H9 (cell line): ENCODE measurements around the gene CHRNA9. TPM values are rescaled to one million over a fixed set of nuclear protein-coding genes. Genes with fewer than 3 reads are reported as not detected.

Source experiments
- DNase-seq: peaks from one replicate; pipeline ENCODE4 v3.0.0-alpha.2; 2017
- H2AFZ ChIP-seq: one replicate; pipeline ENCODE4 v1.6.1; 2013; ENCODE audit warnings: mild to moderate bottlenecking, low read length, control low read depth, moderate library complexity
- H2AK5ac ChIP-seq: 2 replicates; pipeline ENCODE4 v1.6.1; 2013; ENCODE audit warnings: low read length, control low read depth, mixed read lengths; ENCODE audit not compliant: insufficient read length
- H2BK120ac ChIP-seq: one replicate; pipeline ENCODE4 v1.6.1; 2013; ENCODE audit warnings: low read depth, mild to moderate bottlenecking, low read length, control low read depth, inconsistent platforms; ENCODE audit not compliant: poor library complexity, severe bottlenecking
- H2BK12ac ChIP-seq: 2 replicates; pipeline ENCODE4 v1.6.1; 2013; ENCODE audit warnings: low read length, control low read depth, mixed read lengths, low read depth; ENCODE audit not compliant: insufficient read length
- H2BK15ac ChIP-seq: 2 replicates; pipeline ENCODE4 v1.6.1; 2013; ENCODE audit warnings: low read depth, low read length, control low read depth
- H2BK20ac ChIP-seq: one replicate; pipeline ENCODE4 v1.6.1; 2013; ENCODE audit warnings: low read depth, mild to moderate bottlenecking, low read length, control low read depth, inconsistent platforms; ENCODE audit not compliant: poor library complexity, severe bottlenecking
- H2BK5ac ChIP-seq: 2 replicates; pipeline ENCODE4 v1.6.1; 2013; ENCODE audit warnings: low read length, control low read depth, mixed read lengths; ENCODE audit not compliant: insufficient read length
- H3K14ac ChIP-seq: 2 replicates; pipeline ENCODE4 v1.6.1; 2013; ENCODE audit warnings: low read length, control low read depth; ENCODE audit not compliant: insufficient read depth
- H3K18ac ChIP-seq: 2 replicates; pipeline ENCODE4 v1.6.1; 2013; ENCODE audit warnings: low read depth, mild to moderate bottlenecking, mixed read lengths, low read length, control low read depth; ENCODE audit not compliant: insufficient read length
- H3K23ac ChIP-seq: 2 replicates; pipeline ENCODE4 v1.6.1; 2013; ENCODE audit warnings: low read length, control low read depth, mixed read lengths, low read depth; ENCODE audit not compliant: insufficient read length
- H3K23me2 ChIP-seq: 2 replicates; pipeline ENCODE4 v1.6.1; 2013; ENCODE audit warnings: low read depth, mild to moderate bottlenecking, mixed read lengths, low read length, control low read depth; ENCODE audit not compliant: insufficient read length, poor library complexity, severe bottlenecking
- H3K27ac ChIP-seq: 2 replicates; pipeline ENCODE4 v1.5.1; 2013; ENCODE audit warnings: low read length, control low read depth, mixed read lengths, low read depth; ENCODE audit not compliant: insufficient read length
- H3K27me3 ChIP-seq: 2 replicates; pipeline ENCODE4 v1.6.1; 2013; ENCODE audit warnings: low read length, control low read depth, inconsistent platforms; ENCODE audit not compliant: insufficient read depth
- H3K4ac ChIP-seq: 2 replicates; pipeline ENCODE4 v1.6.1; 2013; ENCODE audit warnings: low read depth, mild to moderate bottlenecking, control low read depth, inconsistent platforms, low read length, moderate library complexity
- H3K4me1 ChIP-seq: 2 replicates; pipeline ENCODE4 v1.6.1; 2013; ENCODE audit warnings: low read length, control low read depth, inconsistent platforms; ENCODE audit not compliant: insufficient read depth
- H3K4me2 ChIP-seq: 2 replicates; pipeline ENCODE4 v1.6.1; 2013; ENCODE audit warnings: low read length, control low read depth, mixed read lengths; ENCODE audit not compliant: insufficient read length, insufficient read depth
- H3K56ac ChIP-seq: 2 replicates; pipeline ENCODE4 v1.6.1; 2013; ENCODE audit warnings: low read depth, mild to moderate bottlenecking, mixed read lengths, low read length, control low read depth; ENCODE audit not compliant: insufficient read length
- H3K79me1 ChIP-seq: 2 replicates; pipeline ENCODE4 v1.6.1; 2013; ENCODE audit warnings: low read depth, mild to moderate bottlenecking, moderate library complexity, low read length, control low read depth, inconsistent platforms; ENCODE audit not compliant: insufficient read depth, poor library complexity, severe bottlenecking
- H3K79me2 ChIP-seq: 2 replicates; pipeline ENCODE4 v1.6.1; 2013; ENCODE audit warnings: low read length, control low read depth, inconsistent platforms; ENCODE audit not compliant: insufficient read depth
- H3K9ac ChIP-seq: 2 replicates; pipeline ENCODE4 v1.6.1; 2013; ENCODE audit warnings: low read length, control low read depth, mixed read lengths; ENCODE audit not compliant: insufficient read length; ENCODE audit errors: extremely low read depth
- H3K9me3 ChIP-seq: one replicate; pipeline ENCODE4 v1.6.1; 2013; ENCODE audit warnings: low read depth, low read length, inconsistent platforms; ENCODE audit not compliant: control insufficient read depth
- H3T11ph ChIP-seq: one replicate; pipeline ENCODE4 v1.6.1; 2013; ENCODE audit warnings: mild to moderate bottlenecking, low read length, control low read depth, inconsistent platforms
- H4K20me1 ChIP-seq: one replicate; pipeline ENCODE4 v1.6.1; 2013; ENCODE audit not compliant: control insufficient read depth, insufficient read length, insufficient read depth
- H4K5ac ChIP-seq: 2 replicates; pipeline ENCODE4 v1.6.1; 2013; ENCODE audit warnings: low read depth, mild to moderate bottlenecking, mixed read lengths, low read length, control low read depth; ENCODE audit not compliant: insufficient read length
- H4K8ac ChIP-seq: replicated peaks from 2 replicates; pipeline ENCODE4 v1.6.1; 2013; ENCODE audit warnings: low read length, control low read depth, mixed read lengths, low read depth; ENCODE audit not compliant: insufficient read length
- H4K91ac ChIP-seq: 2 replicates; pipeline ENCODE4 v1.6.1; 2013; ENCODE audit warnings: low read depth, mild to moderate bottlenecking, moderate library complexity, mixed read lengths, low read length, control low read depth; ENCODE audit not compliant: insufficient read length
- H3K27ac Mint-ChIP-seq, 3 experiments: 2 replicates in 2 of 3; 3 replicates in 1 of 3; pipeline ENCODE4 v1.8.0; 2020 to 2021; ENCODE audit warnings: mixed read lengths in 3 of 3, mild to moderate bottlenecking in 1 of 3, moderate library complexity in 1 of 3
- H3K27me3 Mint-ChIP-seq: 2 replicates; pipeline ENCODE4 v1.8.0; 2021; ENCODE audit warnings: low read depth, mild to moderate bottlenecking, moderate library complexity, mixed read lengths
- H3K36me3 Mint-ChIP-seq, 3 experiments: 2 replicates in 2 of 3; 3 replicates in 1 of 3; pipeline ENCODE4 v1.8.0; 2020 to 2021; ENCODE audit warnings: low read depth in 3 of 3, mixed read lengths in 3 of 3; ENCODE audit not compliant: insufficient read depth in 1 of 3
- H3K4me1 Mint-ChIP-seq, 2 experiments: 2 replicates each; pipeline ENCODE4 v1.8.0; 2020; ENCODE audit warnings: mixed read lengths in 2 of 2
- H3K4me3 Mint-ChIP-seq, 2 experiments: 2 replicates in 1 of 2; 3 replicates in 1 of 2; pipeline ENCODE4 v1.8.0; 2020 to 2021; ENCODE audit warnings: mild to moderate bottlenecking in 2 of 2, mixed read lengths in 2 of 2, moderate library complexity in 1 of 2
- H3K9me3 Mint-ChIP-seq, 2 experiments: 2 replicates in 1 of 2; 3 replicates in 1 of 2; pipeline ENCODE4 v1.8.0; 2020; ENCODE audit warnings: mild to moderate bottlenecking in 2 of 2, mixed read lengths in 2 of 2, moderate library complexity in 1 of 2
- WGBS: extraction: QIAGEN DNeasy Blood & Tissue Kit; methylation state at CpG from one replicate; pipeline ENCODE4 v1.1.7; 2013; ENCODE audit warnings: missing lambda C conversion rate, low lambda C conversion rate, mixed read lengths; ENCODE audit not compliant: insufficient read length; ENCODE audit errors: extremely low coverage; 5-methylcytosine and 5-hydroxymethylcytosine counted together
- total RNA-seq: library from RNA; stranded (reverse); gene quantifications from 2 replicates; pipeline ENCODE4 v1.2.1, GENCODE V29; 2021
- TF ChIP-seq, protein P1 (sequence below): fragments of 200-600 bp; sonication (generic); conservative IDR thresholded peaks from 3 replicates; pipeline ENCODE4 v1.8.0; 2021; ENCODE audit warnings: antibody characterized with exemption, mild to moderate bottlenecking

CHRNA9 gene
- total RNA-seq, 1 experiment from 2014 or later, result 1.2 TPM

DNA sequence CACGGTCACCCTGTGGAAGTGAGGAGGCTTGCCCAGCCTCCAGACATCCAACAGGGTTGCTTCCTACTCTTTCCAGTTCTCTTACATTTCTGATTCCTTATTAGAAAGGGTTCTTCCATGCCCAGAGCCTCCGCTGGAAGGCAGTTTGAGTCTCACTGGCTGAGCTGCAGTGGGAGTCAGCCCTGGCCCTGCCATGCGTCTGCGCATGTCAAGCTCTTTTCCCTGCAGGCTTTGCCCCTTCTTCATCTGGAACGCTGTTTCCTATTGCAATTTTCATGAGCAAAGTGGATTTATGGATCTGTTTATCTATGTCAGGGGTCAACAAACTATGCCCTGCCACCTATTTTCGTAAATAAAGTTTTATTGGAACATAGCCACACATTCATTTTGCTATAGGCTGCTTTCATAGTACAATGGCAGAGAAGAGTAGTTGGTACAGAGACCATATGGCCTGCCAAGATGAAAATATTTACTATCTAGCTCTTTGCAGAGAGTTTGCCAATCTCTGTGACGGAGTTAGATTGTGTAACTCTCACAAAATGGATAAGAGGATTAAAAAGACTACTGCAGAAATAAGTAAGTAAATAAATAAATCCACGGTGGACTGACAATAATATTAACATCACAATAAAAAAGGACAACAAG lies 3.9 kb upstream of the CHRNA9 start:
- H2BK15ac ChIP-seq, result no peak overlapping the region
- H2BK120ac ChIP-seq, result no peak overlapping the region
- no peak overlapping the region for H2BK12ac ChIP-seq
- peaks cover 0 to 2% (median 0%) of the 10 kb centered on the region in 3 experiments; a peak in 5 of 7 replicates for H3K36me3 Mint-ChIP-seq
- H2BK20ac ChIP-seq, result no peak overlapping the region
- H2AK5ac ChIP-seq, result no peak overlapping the region
- peaks cover 19% of the 10 kb centered on the region for H3K4me1 ChIP-seq
- no peak overlapping the region for H3K18ac ChIP-seq
- no peaks in the 10 kb centered on the region for H3K79me2 ChIP-seq
- H3K9me3 ChIP-seq, result no peaks in the 10 kb centered on the region
- H3K4me2 ChIP-seq, result no peak overlapping the region
- H4K20me1 ChIP-seq, result no peaks in the 10 kb centered on the region
- H3K4ac ChIP-seq, result no peak overlapping the region
- H3K79me1 ChIP-seq, result no peaks in the 10 kb centered on the region
- H3K9me3 Mint-ChIP-seq, result no peaks in the 10 kb centered on the region
- no peak overlapping the region for H3K9ac ChIP-seq
- H3T11ph ChIP-seq, result no peak overlapping the region
- no peak overlapping the region for H3K56ac ChIP-seq
- no peak overlapping the region for H2BK5ac ChIP-seq
- peaks cover 5% of the 10 kb centered on the region for H3K27me3 Mint-ChIP-seq
- H3K27me3 ChIP-seq, result no peaks in the 10 kb centered on the region
- H3K4me1 Mint-ChIP-seq, result peaks cover 30 to 35% of the 10 kb centered on the region in 2 experiments
- no peaks in the 10 kb centered on the region for H3K23me2 ChIP-seq
- H4K5ac ChIP-seq, result no peak overlapping the region
- no peak overlapping the region for H3K4me3 Mint-ChIP-seq
- H3K27ac ChIP-seq, result no peak overlapping the region
- no peak overlapping the region for H4K8ac ChIP-seq
- no peak overlapping the region for H3K23ac ChIP-seq
- no peak overlapping the region for H3K27ac Mint-ChIP-seq
- no peak for DNase-seq
- TF ChIP-seq, protein P1, sequence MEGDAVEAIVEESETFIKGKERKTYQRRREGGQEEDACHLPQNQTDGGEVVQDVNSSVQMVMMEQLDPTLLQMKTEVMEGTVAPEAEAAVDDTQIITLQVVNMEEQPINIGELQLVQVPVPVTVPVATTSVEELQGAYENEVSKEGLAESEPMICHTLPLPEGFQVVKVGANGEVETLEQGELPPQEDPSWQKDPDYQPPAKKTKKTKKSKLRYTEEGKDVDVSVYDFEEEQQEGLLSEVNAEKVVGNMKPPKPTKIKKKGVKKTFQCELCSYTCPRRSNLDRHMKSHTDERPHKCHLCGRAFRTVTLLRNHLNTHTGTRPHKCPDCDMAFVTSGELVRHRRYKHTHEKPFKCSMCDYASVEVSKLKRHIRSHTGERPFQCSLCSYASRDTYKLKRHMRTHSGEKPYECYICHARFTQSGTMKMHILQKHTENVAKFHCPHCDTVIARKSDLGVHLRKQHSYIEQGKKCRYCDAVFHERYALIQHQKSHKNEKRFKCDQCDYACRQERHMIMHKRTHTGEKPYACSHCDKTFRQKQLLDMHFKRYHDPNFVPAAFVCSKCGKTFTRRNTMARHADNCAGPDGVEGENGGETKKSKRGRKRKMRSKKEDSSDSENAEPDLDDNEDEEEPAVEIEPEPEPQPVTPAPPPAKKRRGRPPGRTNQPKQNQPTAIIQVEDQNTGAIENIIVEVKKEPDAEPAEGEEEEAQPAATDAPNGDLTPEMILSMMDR, result no peak
- no peak overlapping the region for H4K91ac ChIP-seq
- H2AFZ ChIP-seq, result no peak overlapping the region
- no peak overlapping the region for H3K14ac ChIP-seq
- WGBS, result no CpG with 5 or more reads among the region's 8 CpGs
